Measurements from ENCODE around the gene ANAPC7.

GRCh38 chr12:110353211-110353965 is 50.1 kb downstream of the ANAPC7 start:
- TF ChIP-seq, protein P1, sequence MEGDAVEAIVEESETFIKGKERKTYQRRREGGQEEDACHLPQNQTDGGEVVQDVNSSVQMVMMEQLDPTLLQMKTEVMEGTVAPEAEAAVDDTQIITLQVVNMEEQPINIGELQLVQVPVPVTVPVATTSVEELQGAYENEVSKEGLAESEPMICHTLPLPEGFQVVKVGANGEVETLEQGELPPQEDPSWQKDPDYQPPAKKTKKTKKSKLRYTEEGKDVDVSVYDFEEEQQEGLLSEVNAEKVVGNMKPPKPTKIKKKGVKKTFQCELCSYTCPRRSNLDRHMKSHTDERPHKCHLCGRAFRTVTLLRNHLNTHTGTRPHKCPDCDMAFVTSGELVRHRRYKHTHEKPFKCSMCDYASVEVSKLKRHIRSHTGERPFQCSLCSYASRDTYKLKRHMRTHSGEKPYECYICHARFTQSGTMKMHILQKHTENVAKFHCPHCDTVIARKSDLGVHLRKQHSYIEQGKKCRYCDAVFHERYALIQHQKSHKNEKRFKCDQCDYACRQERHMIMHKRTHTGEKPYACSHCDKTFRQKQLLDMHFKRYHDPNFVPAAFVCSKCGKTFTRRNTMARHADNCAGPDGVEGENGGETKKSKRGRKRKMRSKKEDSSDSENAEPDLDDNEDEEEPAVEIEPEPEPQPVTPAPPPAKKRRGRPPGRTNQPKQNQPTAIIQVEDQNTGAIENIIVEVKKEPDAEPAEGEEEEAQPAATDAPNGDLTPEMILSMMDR (conservative IDR thresholded peaks at IDR 0.05): no peak
- TF ChIP-seq EZH2 (IDR thresholded peaks at IDR 0.05; ENCODE audit: low read depth): no peak
